Stimulated activated CD4-positive, alpha-beta T cell treated with anti-CD3 and anti-CD28 coated beads, Interleukin-12 subunit alpha, Interleukin-12 subunit beta, amount 100 ng/mL, for 4 hours (primary cell): ENCODE data around the gene YPEL1.
"Not testable (repeated sequence)": the region's sequence is repeated elsewhere in the genome, so short reads cannot be mapped to it uniquely, and the experiment has no call there.

Experiments
- DNase-seq: peaks from one replicate; pipeline ENCODE4 v3.0.0-alpha.2; 2020

The YPEL1 gene

DNA sequence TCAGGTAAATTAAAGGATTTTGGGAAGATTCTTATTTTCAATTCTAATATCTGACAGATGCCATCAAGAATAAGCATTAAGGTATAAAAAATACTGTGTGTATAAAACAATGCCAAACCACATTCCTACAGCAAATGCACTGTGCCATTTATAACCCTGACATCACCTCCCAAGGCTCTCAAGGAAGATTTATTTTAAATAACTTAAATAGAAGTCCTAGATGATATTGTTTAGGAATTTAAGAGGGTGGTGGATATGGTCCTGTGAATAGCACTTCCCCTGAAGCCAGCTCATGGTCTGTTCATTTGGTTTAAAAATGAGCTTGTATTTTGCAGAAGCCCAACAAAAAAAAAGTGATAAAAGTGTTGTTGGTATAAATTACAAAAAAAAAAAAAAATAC, 37.7 kb downstream of the YPEL1 start:
- no peak for DNase-seq

DNA sequence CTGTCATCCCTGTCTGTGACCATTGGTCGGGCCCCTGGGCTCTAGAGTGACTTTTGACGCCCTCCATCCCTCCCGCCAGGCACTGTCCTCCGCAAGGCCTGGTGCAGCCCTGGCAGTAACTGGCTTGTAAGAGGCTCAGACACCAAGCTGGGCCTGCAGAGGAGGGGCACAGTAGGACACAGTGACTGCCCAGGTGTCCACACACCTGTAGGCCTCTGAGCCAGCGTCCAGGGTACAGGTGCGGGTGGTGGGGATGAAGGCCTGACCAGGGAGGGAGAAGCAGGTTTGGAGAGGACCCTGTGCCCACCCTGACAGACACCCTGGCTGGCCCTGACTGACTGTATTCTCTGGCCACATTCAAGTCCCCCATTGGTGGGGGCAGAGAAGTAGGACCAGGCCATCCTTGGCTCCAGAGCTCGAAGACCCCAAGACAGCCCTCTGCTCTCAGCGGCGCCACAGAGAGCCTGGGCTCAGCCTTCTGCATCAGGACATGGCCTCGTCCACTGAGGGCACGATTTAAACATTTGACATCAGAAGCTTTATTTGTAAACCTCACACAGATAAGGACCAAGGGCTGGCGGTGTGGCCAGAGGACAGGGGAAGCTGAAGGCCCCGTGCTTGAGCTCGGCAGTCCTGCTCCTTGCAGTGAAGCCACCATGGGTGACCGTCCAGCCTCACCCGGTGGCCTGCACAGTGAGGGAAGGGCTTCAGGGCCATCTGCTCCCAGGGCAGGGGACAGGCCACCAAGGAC, 38.4 kb downstream of the YPEL1 start:
- no peak for DNase-seq

DNA sequence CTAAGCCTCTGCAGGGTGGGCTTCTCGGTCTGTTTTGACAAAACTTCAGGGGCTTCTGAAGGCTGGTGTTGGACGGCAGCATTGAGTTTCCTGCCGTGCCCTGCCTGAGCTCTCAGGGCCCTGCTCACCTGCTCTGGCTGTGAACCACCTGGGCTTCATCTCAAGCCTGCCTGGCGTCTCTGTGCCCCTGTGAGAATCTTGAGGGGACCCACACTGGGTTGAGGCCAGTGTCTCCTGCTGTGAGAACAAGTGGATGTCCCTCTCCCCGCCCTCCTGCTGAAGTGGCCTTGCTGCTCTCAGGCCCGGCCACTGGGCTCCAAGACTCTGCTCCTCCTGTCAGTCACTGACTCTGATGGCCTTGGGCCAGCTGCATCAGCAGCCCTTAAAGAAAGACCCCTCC, 39.5 kb downstream of the YPEL1 start:
- DNase-seq = no peak

DNA sequence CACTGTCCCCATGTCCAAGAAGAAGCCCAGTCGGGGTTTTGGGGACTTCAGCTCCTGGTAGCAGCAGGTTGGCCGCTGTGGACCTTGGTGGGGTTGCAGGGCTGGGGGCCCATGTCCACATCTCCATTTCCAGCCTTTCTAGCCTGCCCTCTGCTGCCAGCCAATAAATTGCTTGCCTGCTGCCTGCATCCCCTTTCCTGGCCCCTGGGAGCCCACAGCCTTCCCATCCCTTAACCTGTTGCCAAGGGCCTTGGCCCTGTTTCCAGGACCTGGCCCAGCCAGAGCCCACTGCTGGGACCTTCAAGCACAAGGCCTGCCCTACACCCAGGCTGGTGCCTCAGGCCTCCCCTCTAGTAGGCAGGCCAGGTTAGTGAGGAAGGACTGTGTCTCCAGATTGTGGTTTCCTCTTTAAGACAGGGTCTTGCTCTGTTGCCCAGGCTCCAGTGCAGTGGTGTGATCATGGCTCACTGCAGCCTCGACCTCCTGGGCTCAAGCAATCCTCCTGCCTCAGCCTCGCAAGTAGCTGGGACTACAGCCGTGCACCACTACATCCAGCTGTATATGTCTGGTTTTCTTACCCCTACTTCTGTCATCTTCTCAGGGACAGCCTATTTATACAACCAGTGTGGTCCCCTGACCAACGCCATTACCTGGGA, 40.0 kb downstream of the YPEL1 start:
- no peak for DNase-seq

DNA sequence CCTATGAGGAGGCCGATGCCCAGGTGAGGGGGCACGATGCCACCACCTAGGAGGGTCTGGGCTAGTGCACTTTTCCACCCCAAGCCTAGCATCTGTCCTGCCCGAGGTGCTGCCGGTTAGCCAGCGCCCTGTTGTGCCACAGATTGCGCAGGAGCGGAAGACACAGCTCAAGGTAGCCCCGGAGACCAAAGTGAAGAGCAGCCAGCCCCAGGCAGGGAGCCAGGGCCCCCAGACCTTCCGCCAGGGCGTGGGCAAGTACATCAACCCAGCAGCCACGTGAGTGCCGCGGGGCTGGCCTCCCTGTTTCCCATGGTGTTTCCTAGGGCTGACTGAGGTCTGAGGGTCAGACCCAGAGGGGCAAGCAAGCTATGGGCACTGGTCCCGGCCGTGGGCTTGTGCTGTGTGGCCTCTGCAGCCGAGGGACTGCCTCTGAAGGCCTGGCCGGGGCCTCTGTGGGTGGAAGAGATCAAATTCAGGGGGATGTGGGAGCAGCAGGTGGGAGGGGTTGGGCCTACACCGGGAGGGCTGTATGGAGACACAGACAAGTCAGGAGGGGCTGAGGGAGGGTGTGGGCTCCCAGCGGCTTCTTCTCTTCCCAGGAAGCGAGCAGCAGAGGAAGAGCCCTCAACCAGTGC, 40.7 kb downstream of the YPEL1 start:
- DNase-seq = no peak

DNA sequence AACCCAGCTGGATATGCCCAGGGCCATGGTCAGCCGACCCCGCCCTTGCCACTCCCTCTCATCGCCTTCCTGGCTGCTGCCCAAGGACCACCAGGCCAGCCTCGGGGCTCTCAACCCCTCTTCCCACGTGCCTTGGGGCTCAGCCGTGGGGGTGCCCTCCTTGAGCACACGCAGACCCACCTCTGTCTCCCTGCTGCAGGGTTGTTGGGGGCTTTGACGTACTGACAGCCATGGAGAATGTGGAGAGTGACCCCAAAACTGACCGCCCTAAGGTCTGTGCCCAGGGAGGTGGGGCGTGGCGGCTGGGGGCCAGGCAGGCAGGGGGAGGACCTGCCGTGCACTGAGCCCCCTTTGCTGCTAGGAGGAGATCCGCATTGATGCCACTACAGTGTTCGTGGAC, 41.2 kb downstream of the YPEL1 start:
- DNase-seq = no peak

DNA sequence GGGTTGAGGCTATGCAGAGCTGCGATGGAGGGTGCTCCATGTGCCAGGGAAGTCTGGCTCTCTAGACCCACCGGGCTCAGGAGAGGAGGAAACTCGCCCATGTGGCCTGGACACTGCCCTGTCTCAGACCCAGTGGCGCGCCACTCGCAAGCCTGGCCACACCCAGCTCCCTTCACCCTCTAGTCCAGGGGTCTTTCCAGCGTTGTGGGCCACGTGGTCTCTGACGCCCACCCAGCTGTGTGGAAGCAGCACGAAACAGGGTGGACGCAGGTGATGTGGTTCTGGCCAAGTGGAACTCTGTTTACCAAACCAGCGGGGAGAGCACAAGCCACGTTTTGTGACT, 41.6 kb downstream of the YPEL1 start:
- DNase-seq = no peak

DNA sequence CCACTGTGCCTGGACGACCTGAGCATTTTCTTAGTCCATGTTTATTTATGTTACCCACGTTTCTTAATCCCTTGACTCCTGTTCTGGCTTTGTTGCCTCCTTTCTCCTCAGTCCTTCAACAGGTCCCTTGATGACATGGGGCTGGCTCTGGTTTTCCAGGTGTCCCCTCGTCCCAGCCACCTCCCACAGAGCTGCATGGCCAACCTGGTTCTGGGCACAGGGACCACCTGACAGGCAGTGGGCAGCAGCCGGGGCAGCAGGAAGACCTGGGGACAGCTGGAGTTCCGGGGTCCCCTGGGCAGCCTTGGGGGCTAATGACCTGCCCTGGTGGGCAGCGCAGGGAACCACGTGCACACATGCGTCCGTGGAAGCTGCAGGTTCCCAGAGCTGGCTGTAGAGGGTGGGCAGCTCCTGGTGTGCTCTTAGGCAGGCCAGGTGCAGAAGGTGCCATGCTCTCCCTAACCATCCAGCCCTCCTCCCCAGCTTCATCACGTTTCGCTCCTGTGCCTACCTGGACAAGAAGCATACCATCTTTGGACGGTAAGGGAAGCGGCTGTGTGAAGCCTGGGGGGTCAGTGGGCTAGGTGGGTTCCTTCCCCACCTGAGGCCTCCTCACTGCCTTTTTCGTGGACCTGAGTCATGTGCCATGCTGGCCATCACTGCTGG, 42.1 kb downstream of the YPEL1 start:
- DNase-seq = no peak

DNA sequence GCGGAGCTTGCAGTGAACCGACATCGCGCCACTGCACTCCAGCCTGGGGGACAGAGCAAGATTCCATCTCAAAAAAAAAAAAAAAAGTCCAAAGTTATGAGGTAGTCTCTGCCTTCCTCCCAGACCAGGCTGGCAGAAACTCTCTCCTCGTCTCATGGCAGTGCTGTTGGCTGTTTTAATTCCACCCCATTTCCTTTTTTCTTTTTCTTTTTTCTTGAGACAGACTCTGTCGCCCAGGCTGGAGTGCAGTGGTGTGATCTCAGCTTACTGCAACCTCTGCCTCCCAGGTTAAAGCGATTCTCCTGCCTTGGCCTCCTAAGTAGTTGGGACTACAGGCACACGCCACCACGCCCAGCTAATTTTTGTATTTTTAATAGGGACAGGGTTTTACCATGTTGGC, 42.7 kb downstream of the YPEL1 start:
- DNase-seq = not testable (repeated sequence)

DNA sequence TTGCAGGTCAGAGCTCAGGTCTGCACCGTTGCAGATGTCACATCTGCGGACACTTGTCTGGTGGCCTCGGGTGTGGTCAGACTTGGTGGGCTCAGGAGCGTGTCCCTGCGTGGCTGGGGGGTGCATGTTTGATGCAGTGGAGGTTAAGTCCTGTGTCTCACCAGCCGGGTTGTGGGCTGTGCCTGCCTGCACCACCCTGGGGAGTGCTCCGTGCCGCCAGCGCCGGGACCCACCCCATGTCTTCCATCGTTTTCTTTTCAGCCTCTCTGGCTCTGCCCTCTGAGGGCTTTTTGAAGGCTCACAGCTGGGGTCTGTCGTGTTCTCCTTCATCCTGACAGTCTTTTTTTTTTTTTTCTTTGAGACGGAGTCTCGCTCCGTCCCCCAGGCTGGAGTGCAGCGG, 43.8 kb downstream of the YPEL1 start:
- DNase-seq = no peak

DNA sequence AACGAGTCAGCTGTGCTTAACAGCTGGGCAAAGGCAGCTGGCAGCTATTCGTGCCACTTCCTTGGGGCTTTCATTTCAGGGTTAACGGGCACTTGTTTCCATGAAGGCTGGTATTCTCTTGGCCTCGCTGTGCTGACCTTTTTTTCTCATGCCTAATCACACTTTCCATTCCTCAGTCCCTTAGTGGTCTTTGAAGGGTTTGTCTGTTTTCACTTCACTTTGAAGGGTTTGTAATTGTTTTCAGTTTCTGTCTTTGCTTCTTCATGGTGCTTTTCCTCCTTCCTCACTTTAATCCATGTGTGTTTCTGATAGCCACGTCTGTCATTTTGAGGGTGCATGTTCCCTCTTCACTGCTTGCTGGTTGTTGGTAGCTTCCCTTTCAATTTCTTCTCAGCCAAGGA, 45.2 kb downstream of the YPEL1 start:
- no peak for DNase-seq

DNA sequence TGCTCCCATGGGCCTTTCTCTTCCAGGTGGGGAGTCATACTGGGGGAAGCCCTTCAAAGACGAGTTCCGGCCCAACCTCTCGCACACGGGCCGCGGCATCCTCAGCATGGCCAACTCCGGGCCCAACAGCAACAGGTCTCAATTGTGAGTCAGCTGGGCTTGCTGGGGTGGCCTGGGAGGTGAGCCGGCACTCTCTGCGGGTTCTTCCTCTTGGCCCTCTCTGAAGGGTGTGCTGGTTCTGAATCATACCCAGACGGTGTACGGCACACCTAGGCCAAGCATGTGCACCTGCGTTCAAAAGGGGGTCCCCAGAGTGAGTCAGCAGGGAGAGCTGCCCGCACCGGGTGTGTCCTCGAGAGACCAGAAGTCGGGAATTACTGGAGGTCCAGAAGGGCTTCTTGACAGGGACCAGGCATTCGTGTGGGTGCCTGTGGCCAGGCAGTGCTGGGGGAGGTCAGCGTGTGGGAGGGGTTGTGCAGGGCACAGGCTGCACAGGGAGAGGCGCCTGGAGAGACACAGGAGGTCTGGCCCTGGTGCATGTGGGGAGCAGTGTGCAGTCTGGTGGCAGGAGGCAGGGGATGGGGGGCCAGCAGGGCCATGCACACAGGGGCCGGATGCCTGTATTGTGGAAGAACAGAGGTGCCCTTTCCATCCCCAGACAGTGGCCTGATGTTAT, 46.8 kb downstream of the YPEL1 start:
- no peak for DNase-seq

DNA sequence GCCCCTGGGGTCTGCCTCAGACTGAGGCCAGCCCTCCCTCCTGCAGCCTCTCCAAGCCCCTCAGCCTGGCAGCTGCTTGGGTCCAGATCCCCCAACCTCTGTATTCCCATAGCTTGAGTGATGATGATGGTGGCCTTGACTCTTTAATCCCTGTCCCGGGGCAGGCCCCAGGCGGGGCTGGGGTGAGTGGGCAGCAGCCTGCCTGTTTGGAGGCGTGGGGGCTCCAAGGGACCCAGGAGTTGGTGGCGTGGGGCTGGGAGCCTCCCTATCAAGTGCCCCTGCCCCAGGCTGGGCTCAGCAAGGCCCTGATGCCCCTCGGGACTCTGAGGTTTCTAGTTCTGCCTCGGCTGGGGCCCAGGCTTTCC, 47.3 kb downstream of the YPEL1 start:
- DNase-seq = no peak

DNA sequence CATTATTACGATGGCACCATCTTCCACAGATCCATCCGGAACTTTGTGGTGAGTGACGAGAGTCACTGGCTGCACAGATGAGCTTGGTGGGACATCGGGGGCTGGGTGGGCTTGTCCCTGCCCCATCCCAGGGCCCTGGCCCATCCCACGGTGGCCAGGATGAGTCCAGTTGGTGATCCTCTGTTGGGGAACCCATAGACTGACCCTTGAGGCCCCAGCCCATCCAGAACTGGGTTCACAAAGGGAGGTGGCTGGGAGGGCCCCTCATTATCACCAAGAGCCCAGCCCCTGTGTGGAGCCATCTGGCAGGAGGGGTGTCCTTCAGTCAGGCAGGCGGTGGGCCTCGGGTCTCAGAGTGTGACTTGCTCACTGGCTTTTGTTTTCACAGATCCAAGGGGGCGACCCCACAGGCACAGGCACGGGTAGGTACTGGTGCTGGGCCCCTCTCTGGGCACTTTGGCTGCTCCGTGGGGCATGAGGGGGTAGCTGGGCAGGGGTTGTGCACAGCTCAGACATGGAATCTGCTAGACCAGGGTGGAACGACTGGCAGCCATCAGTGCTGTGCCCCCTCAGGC, 47.8 kb downstream of the YPEL1 start:
- no peak for DNase-seq

DNA sequence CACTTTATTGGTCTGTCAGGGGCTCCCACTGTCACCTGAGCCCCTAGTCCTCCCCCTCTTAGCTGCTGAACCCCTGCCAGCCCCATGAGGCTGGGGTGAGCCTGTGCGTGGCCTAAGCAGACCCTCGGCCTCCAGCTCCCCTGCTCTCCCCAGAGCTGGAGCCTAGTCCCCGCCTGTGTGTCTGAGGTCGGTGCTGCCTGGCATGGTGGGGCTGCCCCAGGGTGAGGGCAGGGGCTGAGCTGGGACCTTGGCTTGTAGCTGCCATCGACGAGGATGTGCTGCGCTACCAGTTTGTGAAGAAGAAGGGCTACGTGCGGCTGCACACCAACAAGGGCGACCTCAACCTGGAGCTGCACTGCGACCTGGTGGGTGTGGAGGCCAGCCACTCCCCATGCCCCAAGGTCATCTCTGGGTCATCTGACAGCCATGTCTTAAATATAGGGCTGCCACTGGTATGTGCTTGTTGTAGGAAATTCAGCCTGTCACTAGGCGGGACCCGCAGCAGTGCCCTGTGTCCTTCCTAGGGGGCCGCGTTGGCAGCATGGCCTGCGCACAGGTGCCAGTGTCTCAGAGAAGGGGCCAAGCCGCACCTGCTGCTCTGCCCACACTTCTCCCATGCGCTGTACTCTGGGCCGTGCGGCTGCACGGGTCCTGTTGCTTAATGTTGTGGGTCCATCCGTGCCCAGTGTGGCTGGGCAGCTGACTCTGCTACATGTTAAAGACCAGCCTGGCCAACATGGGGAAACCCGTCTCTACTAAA, 48.8 kb downstream of the YPEL1 start:
- no peak for DNase-seq

DNA sequence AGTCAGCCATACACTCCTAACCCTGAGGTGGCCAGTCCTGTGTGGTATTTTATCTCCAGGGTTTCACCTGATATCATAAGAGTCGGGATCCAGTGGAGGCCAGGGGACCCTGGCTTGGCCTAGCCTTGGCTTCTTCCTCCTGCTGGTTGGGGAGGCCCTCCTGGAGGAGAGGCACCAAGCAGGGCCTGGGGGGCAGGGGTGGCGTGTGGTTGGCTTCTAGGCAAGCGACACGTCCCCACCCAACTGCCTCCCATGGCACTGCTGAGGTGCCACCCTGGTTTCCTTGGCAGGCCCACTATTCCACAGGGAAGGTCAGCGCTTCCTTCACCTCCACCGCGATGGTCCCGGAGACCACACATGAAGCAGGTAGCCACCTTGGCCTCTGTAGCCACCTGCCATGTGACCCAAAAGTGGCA, 49.4 kb downstream of the YPEL1 start:
- no peak for DNase-seq

DNA sequence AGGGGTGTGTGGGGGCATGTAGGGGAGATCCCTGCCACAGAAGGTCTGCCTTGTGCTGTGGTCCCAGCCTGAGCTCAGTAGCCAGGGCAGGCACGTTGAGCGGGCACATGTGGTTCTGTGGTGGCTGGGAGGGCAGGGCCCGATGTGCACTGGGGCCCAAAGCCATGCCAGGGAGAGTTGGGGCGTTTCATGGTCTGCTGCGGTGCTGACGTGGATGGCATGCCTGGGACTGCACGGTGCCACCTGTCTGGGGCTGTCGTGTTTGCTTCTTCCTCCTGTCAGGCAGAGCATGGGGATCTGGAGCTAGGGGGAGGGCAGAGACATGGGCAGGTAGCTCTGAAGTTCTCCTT, 50.5 kb downstream of the YPEL1 start:
- no peak for DNase-seq

DNA sequence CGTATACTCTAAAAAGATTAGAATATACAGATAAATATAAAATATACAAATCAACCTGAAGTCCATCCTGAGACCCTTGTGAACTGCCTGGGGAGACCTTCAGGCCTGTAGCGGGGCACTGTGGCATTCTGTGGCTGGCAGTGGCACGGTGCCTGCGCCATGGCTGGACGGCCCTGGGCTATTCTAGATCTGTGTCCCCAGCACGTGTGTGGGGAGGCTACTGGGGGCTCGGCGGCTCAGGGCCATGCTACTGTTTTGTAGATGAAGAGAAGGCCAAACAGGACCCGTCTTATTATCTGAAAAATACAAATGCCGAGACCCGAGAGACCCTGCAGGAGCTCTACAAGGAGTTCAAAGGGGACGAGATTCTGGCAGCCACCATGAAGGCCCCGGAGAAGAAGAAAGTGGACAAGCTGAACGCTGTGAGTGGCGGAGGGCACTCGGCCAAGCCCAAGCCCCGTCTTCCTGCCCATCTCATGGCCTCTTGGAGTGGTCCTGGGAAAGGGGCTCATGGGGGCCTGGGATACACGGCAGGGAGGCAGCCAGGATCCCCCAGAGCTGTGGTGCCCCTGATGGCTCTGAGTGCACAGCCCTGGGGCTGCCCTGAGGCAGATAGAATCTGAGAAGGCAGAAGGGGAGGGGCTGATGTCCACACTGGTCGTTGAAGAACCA, 51.0 kb downstream of the YPEL1 start:
- no peak for DNase-seq

DNA sequence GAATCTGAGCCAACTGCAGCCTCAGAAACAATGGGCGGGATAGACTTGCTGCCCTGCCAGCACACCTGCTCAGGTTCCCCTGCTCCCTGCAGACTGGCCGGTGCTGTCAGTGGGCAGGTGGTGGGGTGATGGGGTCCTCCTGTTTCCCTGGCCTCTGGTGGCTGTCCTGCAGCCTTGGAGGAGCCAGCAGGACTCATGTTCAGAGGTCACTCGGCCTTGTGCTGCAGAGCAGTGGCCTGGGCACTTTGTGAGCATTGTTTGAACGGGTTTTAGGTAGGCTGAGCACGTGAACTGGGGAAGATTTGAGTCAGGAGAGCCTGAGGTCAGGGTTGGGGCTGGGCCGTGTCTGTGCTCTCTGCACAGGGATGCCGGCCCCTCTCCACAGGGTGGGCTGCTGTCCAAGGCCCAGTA, 52.2 kb downstream of the YPEL1 start:
- DNase-seq = no peak

DNA sequence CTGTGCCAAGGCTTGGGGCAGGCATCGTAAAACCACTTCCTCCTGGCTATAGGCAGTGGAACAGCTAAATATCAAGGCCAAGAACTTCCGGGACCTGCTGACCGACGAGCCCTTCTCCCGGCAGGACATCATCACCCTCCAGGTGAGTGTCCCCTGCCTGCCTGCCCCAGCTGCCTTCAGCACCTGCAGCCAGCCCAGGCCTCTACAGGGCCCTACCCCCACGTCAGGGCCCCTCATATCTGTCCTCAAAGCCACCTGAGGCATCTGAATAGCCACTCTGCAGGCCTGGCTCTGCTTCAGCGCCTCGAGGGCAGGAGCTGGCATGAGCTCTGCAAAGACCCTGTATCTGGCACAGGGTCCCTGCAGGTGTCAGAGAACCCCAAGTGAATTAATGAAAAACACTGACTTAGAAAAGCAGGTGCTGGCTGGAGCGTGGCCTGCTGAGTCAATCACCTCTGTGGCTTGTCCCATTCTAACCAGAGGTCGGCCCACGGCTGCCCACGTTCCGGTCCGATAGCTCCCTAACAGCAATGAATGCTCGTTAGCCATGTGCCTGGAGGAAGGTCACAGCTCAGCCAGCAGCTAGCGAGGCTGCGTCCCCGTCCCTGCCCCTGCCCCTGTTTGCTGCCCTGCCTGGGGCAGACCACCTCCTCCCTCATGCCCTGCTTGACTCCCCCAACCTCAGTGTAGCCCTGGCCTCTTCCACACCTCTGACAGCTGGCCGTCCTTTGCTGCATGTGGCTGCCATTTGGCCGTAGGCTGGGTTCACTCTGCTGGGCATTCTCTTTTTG, 53.0 kb downstream of the YPEL1 start:
- DNase-seq = no peak
